NCI-H2196 treated with DMSO at 0.1 percent for 48 hours (cell line): Measurements from ENCODE around the gene TEF.
A peak's percentile ranks its signal among the peaks of the same experiment; 100 is the strongest.
"Not testable (repeated sequence)": the region's sequence is repeated elsewhere in the genome, so short reads cannot be mapped to it uniquely, and the experiment has no call there.

ENCODE experiments used
- DNase-seq: peaks from one replicate; lab custom pipeline; 2025; ENCODE audit not compliant: unreplicated experiment; lab: John Stamatoyannopoulos, UW

The TEF gene

GRCh38 chr22:41417622-41418390 is 36.1 kb downstream of the TEF start:
- DNase-seq: peak; percentile 73

- no peak for DNase-seq
These were observed 37.0 kb downstream of the TEF start for GRCh38 chr22:41418717-41419116.

- no peak for DNase-seq
These were observed 44.1 kb downstream of the TEF start for GRCh38 chr22:41425660-41426365.

- DNase-seq: no peak
These were observed 47.6 kb downstream of the TEF start for GRCh38 chr22:41429232-41429950.

- no peak for DNase-seq
These were observed 48.2 kb downstream of the TEF start for GRCh38 chr22:41429951-41430332.

- DNase-seq: no peak
These were observed 49.9 kb downstream of the TEF start for GRCh38 chr22:41431656-41432055.

- DNase-seq: not testable (repeated sequence)
These were observed 51.7 kb downstream of the TEF start for GRCh38 chr22:41433480-41433879.

GRCh38 chr22:41434361-41435003 is 52.7 kb downstream of the TEF start:
- DNase-seq: not testable (repeated sequence)

- DNase-seq: no peak
These were observed 53.8 kb downstream of the TEF start for GRCh38 chr22:41435560-41435959.

GRCh38 chr22:41436322-41437113 is 54.8 kb downstream of the TEF start:
- no peak for DNase-seq

GRCh38 chr22:41437198-41437597 is 55.5 kb downstream of the TEF start:
- DNase-seq: no peak

- not testable (repeated sequence) for DNase-seq
These were observed 58.8 kb downstream of the TEF start for GRCh38 chr22:41440511-41440910.

GRCh38 chr22:41442240-41442792 is 60.6 kb downstream of the TEF start:
- DNase-seq: no peak

- peak; percentile 95 for DNase-seq
These were observed 62.8 kb downstream of the TEF start for GRCh38 chr22:41444360-41445128.

- DNase-seq: peak; percentile 37
These were observed 63.7 kb downstream of the TEF start for GRCh38 chr22:41445129-41446056.

GRCh38 chr22:41446057-41446501 is 64.3 kb downstream of the TEF start:
- DNase-seq: no peak

- peak; percentile 90 for DNase-seq
These were observed 65.1 kb downstream of the TEF start, which contains the start of gene TOB2 for GRCh38 chr22:41446639-41447434. TOB2 (minus strand) TSS chr22:41446801; CDS start chr22:41437345, 9,456 bp downstream.
